K562 (cell line): ENCODE measurements around the gene NECTIN4. TPM values are rescaled to one million over a fixed set of nuclear protein-coding genes. Genes with fewer than 3 reads are reported as not detected.

ENCODE experiments used
- ATAC-seq: fragments of 200-7000 bp; cut with Tn5 transposase; 3 replicates; pipeline ENCODE4 v1.9.1; 2020; ENCODE audit warnings: moderate library complexity
- BruUV-seq: library from RNA; stranded (reverse); fragments of 400-500 nt; replicated peaks from 2 replicates; lab custom pipeline; 2021; lab: Mats Ljungman, UMichigan
- CTCF ChIA-PET: fragments of 300-600 bp; formaldehyde crosslinking; extraction: SDS; loops from one replicate; lab custom pipeline; 2021; ENCODE audit warnings: low intra/inter-chr PET ratio; lab: Yijun Ruan, JAX
- POLR2A ChIA-PET: fragments of 300-600, 350-650 bp; sonication (Branson Sonifier 250); formaldehyde crosslinking; extraction: SDS; loops from one replicate; lab custom pipeline; 2021; ENCODE audit warnings: antibody characterized with exemption, inconsistent platforms; lab: Yijun Ruan, JAX
- DNase-seq, 4 experiments: peaks; one replicate each; pipeline versions ENCODE4 v3.0.0 to v3.0.0-alpha.2; 2011 to 2018; ENCODE audit warnings: low spot score in 3 of 4, mixed read lengths in 3 of 4; ENCODE audit errors: extremely low read depth in 1 of 4
- FAIRE-seq: peaks from 2 replicates; lab custom pipeline; 2011; peaks lifted over from hg19 to GRCh38; lab: Jason Lieb, UNC
- H2AFZ ChIP-seq: 2 replicates; pipeline ENCODE4 v1.6.0; 2011; ENCODE audit warnings: low read depth, low read length, control low read depth, inconsistent platforms
- H3K27ac ChIP-seq: fragments of 200-600 bp; 3 replicates; pipeline ENCODE4 v1.8.0; 2011; ENCODE audit warnings: low read depth, mild to moderate bottlenecking, control low read depth, inconsistent platforms, low read length, moderate library complexity, mixed read lengths; ENCODE audit errors: extremely low read depth
- H3K27me3 ChIP-seq, 2 experiments: fragments of 300-600 bp in 1 of 2; 2 replicates in 1 of 2; 3 replicates in 1 of 2; pipeline versions ENCODE4 v1.6.0 to v1.8.0; 2011; ENCODE audit warnings: inconsistent platforms in 2 of 2, low read length in 2 of 2, mild to moderate bottlenecking in 1 of 2, mixed read lengths in 1 of 2, moderate library complexity in 1 of 2; ENCODE audit not compliant: control insufficient read depth in 2 of 2, insufficient read depth in 2 of 2
- H3K36me3 ChIP-seq: fragments of 300-600 bp; 3 replicates; pipeline ENCODE4 v1.8.0; 2011; ENCODE audit warnings: mild to moderate bottlenecking, low read length, inconsistent platforms; ENCODE audit not compliant: control insufficient read depth, insufficient read depth
- H3K4me1 ChIP-seq, 2 experiments: fragments of 200-600 bp in 1 of 2; replicated peaks in 1 of 2; 2 replicates in 1 of 2; 3 replicates in 1 of 2; pipeline versions ENCODE4 v1.5.1 to v1.8.0; 2011; ENCODE audit warnings: inconsistent platforms in 2 of 2, low read length in 2 of 2, mild to moderate bottlenecking in 1 of 2, mixed read lengths in 1 of 2, moderate library complexity in 1 of 2; ENCODE audit not compliant: control insufficient read depth in 2 of 2, insufficient read depth in 2 of 2
- H3K4me2 ChIP-seq: 2 replicates; pipeline ENCODE4 v1.6.1; 2011; ENCODE audit warnings: low read length, control low read depth, inconsistent platforms, mixed read lengths; ENCODE audit not compliant: insufficient read depth
- H3K4me3 ChIP-seq: fragments of 200-600 bp; sonication (generic), shearing (Covaris generic); 2 replicates; pipeline ENCODE4 v1.5.1; 2016; ENCODE audit warnings: control low read depth, inconsistent platforms
- H3K79me2 ChIP-seq: fragments of 200-600 bp; 3 replicates; pipeline ENCODE4 v1.8.0; 2011; ENCODE audit warnings: low read length, inconsistent platforms; ENCODE audit not compliant: control insufficient read depth, insufficient read depth
- H3K9ac ChIP-seq, 2 experiments: 2 replicates each; pipeline versions ENCODE4 v1.6.0 to v1.6.1; 2011; ENCODE audit warnings: low read depth in 2 of 2, low read length in 2 of 2, control low read depth in 1 of 2, inconsistent platforms in 1 of 2, mild to moderate bottlenecking in 1 of 2, mixed read lengths in 1 of 2; ENCODE audit not compliant: insufficient read depth in 1 of 2
- H3K9me1 ChIP-seq: one replicate; pipeline ENCODE4 v1.6.0; 2011; ENCODE audit warnings: inconsistent platforms, mild to moderate bottlenecking, low read length, moderate library complexity; ENCODE audit not compliant: control insufficient read depth, insufficient read depth
- H3K9me3 ChIP-seq: replicated peaks from 2 replicates; pipeline ENCODE4 v1.5.1; 2011; ENCODE audit warnings: low read depth, low read length, inconsistent platforms; ENCODE audit not compliant: control insufficient read depth, insufficient read depth
- H4K20me1 ChIP-seq: replicated peaks from 2 replicates; pipeline ENCODE4 v1.6.1; 2011; ENCODE audit warnings: low read length, inconsistent platforms, mixed read lengths; ENCODE audit not compliant: control insufficient read depth, insufficient read depth
- KAT2B ChIP-seq: IDR thresholded peaks from one replicate; pipeline ENCODE4 v1.6.1; 2012; ENCODE audit warnings: low read depth, mild to moderate bottlenecking, control low read depth, inconsistent platforms, low read length, moderate library complexity
- in situ Hi-C: fragments of 300-500 bp; cut with MboI; formaldehyde crosslinking; loops from 4 replicates; pipeline ENCODE4 v1.15.0; 2018; ENCODE audit warnings: inconsistent platforms, mixed read lengths
- intact Hi-C: fragments of 100-400 bp; cut with micrococcal nuclease; formaldehyde crosslinking; loops from 2 replicates; pipeline ENCODE4 v1.14.2; 2022
- polyA plus RNA-seq, 8 experiments: library from polyadenylated mRNA; depleted of rRNA in 4 of 8; stranded (reverse) in 5 of 8; unstranded in 3 of 8; fragments of >200 nt; fragmentation: Nextera tagmentation in 2 of 8; fragmentation: Illumina TruSeq in 1 of 8; extraction: Ambion mirVana in 2 of 8; extraction: Trizol in 1 of 8; gene quantifications; 2 replicates each; pipeline versions ENCODE4 v1.2.1 to v1.2.3, GENCODE V29; 2011 to 2014; ENCODE audit warnings: inconsistent platforms in 1 of 8, missing spikeins in 1 of 8
- total RNA-seq, 7 experiments: library from RNA; depleted of rRNA in 6 of 7; stranded (reverse); fragments of >200 nt in 6 of 7; fragmentation: Illumina TruSeq in 2 of 7; extraction: Trizol in 2 of 7; gene quantifications; 2 replicates each; pipeline versions ENCODE4 v1.2.1 to v1.2.3, GENCODE V29; 2011 to 2021; ENCODE audit warnings: low replicate concordance in 1 of 7
- TF ChIP-seq, protein P1 (sequence below): sonication (generic); formaldehyde crosslinking; IDR thresholded peaks from 2 replicates; pipeline ENCODE4 v1.8.0; 2023; ENCODE audit warnings: missing genetic modification reagents, mild to moderate bottlenecking, borderline replicate concordance
- TF ChIP-seq, protein P2 (sequence below): fragments of 450-650 bp; formaldehyde crosslinking; IDR thresholded peaks from 2 replicates; pipeline ENCODE4 v1.4.0; 2020; ENCODE audit warnings: mild to moderate bottlenecking
- TF ChIP-seq, protein P3 (sequence below): fragments of 150-350 bp; IDR thresholded peaks from 2 replicates; pipeline ENCODE4 v1.6.1; 2014; ENCODE audit warnings: low read depth, mild to moderate bottlenecking, low read length, borderline replicate concordance

The NECTIN4 gene
- total and polyA plus RNA-seq, 9 of the 15 experiments (the other 6 are each of a cell fraction or from before 2014, with no cell fraction given) = 0.01 to 0.09 TPM; not detected in 7

DNA sequence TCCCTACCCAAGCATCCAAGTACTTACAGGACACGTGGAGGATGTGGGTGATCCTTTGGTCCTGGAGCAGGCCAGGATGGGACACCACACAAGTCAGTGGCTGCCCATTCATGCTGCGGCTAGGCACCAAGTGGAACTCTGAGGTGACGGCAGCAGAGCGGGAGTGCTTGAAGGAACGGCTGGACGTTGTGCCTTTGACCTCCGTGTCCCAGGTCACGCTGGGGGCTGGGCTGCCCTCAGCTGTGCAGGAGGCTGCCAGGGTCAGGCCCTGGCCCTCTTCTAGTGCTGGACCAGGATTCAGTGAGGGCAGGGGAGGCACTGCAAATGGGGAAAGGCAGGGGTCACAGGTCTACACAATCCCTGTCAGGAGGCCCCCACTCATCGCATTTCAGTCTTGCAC is 11.9 kb downstream of the NECTIN4 start (continued):
- TF ChIP-seq, protein P1, sequence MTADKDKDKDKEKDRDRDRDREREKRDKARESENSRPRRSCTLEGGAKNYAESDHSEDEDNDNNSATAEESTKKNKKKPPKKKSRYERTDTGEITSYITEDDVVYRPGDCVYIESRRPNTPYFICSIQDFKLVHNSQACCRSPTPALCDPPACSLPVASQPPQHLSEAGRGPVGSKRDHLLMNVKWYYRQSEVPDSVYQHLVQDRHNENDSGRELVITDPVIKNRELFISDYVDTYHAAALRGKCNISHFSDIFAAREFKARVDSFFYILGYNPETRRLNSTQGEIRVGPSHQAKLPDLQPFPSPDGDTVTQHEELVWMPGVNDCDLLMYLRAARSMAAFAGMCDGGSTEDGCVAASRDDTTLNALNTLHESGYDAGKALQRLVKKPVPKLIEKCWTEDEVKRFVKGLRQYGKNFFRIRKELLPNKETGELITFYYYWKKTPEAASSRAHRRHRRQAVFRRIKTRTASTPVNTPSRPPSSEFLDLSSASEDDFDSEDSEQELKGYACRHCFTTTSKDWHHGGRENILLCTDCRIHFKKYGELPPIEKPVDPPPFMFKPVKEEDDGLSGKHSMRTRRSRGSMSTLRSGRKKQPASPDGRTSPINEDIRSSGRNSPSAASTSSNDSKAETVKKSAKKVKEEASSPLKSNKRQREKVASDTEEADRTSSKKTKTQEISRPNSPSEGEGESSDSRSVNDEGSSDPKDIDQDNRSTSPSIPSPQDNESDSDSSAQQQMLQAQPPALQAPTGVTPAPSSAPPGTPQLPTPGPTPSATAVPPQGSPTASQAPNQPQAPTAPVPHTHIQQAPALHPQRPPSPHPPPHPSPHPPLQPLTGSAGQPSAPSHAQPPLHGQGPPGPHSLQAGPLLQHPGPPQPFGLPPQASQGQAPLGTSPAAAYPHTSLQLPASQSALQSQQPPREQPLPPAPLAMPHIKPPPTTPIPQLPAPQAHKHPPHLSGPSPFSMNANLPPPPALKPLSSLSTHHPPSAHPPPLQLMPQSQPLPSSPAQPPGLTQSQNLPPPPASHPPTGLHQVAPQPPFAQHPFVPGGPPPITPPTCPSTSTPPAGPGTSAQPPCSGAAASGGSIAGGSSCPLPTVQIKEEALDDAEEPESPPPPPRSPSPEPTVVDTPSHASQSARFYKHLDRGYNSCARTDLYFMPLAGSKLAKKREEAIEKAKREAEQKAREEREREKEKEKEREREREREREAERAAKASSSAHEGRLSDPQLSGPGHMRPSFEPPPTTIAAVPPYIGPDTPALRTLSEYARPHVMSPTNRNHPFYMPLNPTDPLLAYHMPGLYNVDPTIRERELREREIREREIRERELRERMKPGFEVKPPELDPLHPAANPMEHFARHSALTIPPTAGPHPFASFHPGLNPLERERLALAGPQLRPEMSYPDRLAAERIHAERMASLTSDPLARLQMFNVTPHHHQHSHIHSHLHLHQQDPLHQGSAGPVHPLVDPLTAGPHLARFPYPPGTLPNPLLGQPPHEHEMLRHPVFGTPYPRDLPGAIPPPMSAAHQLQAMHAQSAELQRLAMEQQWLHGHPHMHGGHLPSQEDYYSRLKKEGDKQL (CRISPR knock-in tag) = no peak

DNA sequence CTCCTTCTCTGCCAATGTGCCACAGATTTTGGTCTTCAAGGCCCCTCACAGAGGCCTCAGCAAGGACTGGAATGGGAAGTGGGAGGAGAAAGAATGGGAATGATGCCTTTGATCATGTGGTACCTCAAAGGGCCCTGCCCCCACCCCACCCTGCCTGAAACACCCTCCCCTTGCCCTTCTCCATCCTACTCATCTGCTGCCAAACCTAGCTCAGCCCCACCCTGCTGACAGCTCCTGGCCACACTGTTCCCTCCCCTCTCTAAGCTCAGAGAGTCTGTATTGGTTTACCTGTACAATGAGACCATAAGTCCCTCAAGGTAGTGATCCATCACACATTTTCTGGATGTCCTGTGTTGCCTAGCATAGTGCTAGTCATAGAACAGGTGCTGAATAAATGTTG is 12.9 kb downstream of the NECTIN4 start:
- H4K20me1 ChIP-seq = no peaks in the 10 kb centered on the region
- no peaks in the 10 kb centered on the region for H3K79me2 ChIP-seq
- TF ChIP-seq KAT2B = no peak
- TF ChIP-seq, protein P2, sequence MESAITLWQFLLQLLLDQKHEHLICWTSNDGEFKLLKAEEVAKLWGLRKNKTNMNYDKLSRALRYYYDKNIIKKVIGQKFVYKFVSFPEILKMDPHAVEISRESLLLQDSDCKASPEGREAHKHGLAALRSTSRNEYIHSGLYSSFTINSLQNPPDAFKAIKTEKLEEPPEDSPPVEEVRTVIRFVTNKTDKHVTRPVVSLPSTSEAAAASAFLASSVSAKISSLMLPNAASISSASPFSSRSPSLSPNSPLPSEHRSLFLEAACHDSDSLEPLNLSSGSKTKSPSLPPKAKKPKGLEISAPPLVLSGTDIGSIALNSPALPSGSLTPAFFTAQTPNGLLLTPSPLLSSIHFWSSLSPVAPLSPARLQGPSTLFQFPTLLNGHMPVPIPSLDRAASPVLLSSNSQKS (CRISPR knock-in tag) = no peak
- TF ChIP-seq, protein P3, sequence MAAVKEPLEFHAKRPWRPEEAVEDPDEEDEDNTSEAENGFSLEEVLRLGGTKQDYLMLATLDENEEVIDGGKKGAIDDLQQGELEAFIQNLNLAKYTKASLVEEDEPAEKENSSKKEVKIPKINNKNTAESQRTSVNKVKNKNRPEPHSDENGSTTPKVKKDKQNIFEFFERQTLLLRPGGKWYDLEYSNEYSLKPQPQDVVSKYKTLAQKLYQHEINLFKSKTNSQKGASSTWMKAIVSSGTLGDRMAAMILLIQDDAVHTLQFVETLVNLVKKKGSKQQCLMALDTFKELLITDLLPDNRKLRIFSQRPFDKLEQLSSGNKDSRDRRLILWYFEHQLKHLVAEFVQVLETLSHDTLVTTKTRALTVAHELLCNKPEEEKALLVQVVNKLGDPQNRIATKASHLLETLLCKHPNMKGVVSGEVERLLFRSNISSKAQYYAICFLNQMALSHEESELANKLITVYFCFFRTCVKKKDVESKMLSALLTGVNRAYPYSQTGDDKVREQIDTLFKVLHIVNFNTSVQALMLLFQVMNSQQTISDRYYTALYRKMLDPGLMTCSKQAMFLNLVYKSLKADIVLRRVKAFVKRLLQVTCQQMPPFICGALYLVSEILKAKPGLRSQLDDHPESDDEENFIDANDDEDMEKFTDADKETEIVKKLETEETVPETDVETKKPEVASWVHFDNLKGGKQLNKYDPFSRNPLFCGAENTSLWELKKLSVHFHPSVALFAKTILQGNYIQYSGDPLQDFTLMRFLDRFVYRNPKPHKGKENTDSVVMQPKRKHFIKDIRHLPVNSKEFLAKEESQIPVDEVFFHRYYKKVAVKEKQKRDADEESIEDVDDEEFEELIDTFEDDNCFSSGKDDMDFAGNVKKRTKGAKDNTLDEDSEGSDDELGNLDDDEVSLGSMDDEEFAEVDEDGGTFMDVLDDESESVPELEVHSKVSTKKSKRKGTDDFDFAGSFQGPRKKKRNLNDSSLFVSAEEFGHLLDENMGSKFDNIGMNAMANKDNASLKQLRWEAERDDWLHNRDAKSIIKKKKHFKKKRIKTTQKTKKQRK = no peak
- no peak overlapping the region for H2AFZ ChIP-seq
- H3K9me1 ChIP-seq = no peaks in the 10 kb centered on the region
- ChIA-PET POLR2A (no interaction called here), CTCF (no interaction called here)
- no peak for DNase-seq
- intact Hi-C loops (loop anchor here (10.0 kb wide), 1 partner anchor 58 kb away; the partner anchor contains the start of gene DEDD), in situ Hi-C loops (loop anchor here (25.0 kb wide), 1 partner anchor 239 kb away; no protein-coding TSS in a partner anchor)
- no peaks in the 10 kb centered on the region for H3K36me3 ChIP-seq
- no peaks in the 10 kb centered on the region for H3K9me3 ChIP-seq
- H3K4me1 ChIP-seq = peaks cover 8 to 25% of the 10 kb centered on the region in 2 experiments; a peak in 3 of 5 replicates
- no peak overlapping the region for H3K4me3 ChIP-seq
- BruUV-seq = no TSS peak
- no peak for ATAC-seq
- H3K27ac ChIP-seq = no peak overlapping the region
- FAIRE-seq = no peak
- H3K27me3 ChIP-seq = no peaks in the 10 kb centered on the region
- no peak overlapping the region for H3K4me2 ChIP-seq
- H3K9ac ChIP-seq = no peak overlapping the region
